ENCODE data around the gene MSRB1.

The MSRB1 gene

GRCh38 chr16:1991135-1991551 lies 48.1 kb upstream of the MSRB1 start:
- no peak overlapping the region for H3K4me2 ChIP-seq (ENCODE audit: insufficient read depth, low read length)
- no peak overlapping the region for H2AFZ ChIP-seq (ENCODE audit: low read depth, low read length)
- no peaks in the 10 kb centered on the region for H4K20me1 ChIP-seq (ENCODE audit: insufficient read depth, low read length)
- ATAC-seq (ENCODE audit: insufficient read depth, low read depth) (no peak), DNase-seq (no peak)
- no peak overlapping the region for H3K9ac ChIP-seq (ENCODE audit: low read depth, low read length)
- H3K36me3 ChIP-seq (ENCODE audit: insufficient read depth, low read length): peaks cover 4% of the 10 kb centered on the region
- H3K9me3 ChIP-seq (ENCODE audit: insufficient read depth, low read length, severe bottlenecking): no peaks in the 10 kb centered on the region
- H3K79me2 ChIP-seq (ENCODE audit: insufficient read depth, low read length): no peaks in the 10 kb centered on the region
- H3K4me1 ChIP-seq (ENCODE audit: insufficient read depth, low read length): no peaks in the 10 kb centered on the region
- no peak overlapping the region for H3K27ac ChIP-seq (ENCODE audit: low read length)
- no peak for TF ChIP-seq EZH2 (IDR thresholded peaks at IDR 0.05; ENCODE audit: borderline replicate concordance, low read depth, low read length, severe bottlenecking)
- no peak for TF ChIP-seq CTCF (IDR thresholded peaks at IDR 0.05; ENCODE audit: borderline replicate concordance, extremely low read depth, low read length, poor library complexity, severe bottlenecking)
- no peak overlapping the region for H3K4me3 ChIP-seq (ENCODE audit: low read depth in 1 of 2, low read length in 2 of 2)
- no peaks in the 10 kb centered on the region for H3K27me3 ChIP-seq (ENCODE audit: insufficient read depth, low read length, poor library complexity)

- no peak overlapping the region for H3K4me2 ChIP-seq (ENCODE audit: insufficient read depth, low read length)
- H3K4me3 ChIP-seq (ENCODE audit: low read depth in 1 of 2, low read length in 2 of 2): no peak overlapping the region
- H4K20me1 ChIP-seq (ENCODE audit: insufficient read depth, low read length): no peaks in the 10 kb centered on the region
- no peaks in the 10 kb centered on the region for H3K27me3 ChIP-seq (ENCODE audit: insufficient read depth, low read length, poor library complexity)
- no peaks in the 10 kb centered on the region for H3K79me2 ChIP-seq (ENCODE audit: insufficient read depth, low read length)
- no peak overlapping the region for H2AFZ ChIP-seq (ENCODE audit: low read depth, low read length)
- no peaks in the 10 kb centered on the region for H3K9me3 ChIP-seq (ENCODE audit: insufficient read depth, low read length, severe bottlenecking)
- ATAC-seq (ENCODE audit: insufficient read depth, low read depth) (no peak), DNase-seq (no peak)
- H3K4me1 ChIP-seq (ENCODE audit: insufficient read depth, low read length): peaks cover under 1% of the 10 kb centered on the region; the same call in 1 of the 2 replicates
- peaks cover 9% of the 10 kb centered on the region for H3K36me3 ChIP-seq (ENCODE audit: insufficient read depth, low read length)
- no peak for TF ChIP-seq EZH2 (IDR thresholded peaks at IDR 0.05; ENCODE audit: borderline replicate concordance, low read depth, low read length, severe bottlenecking)
- no peak for TF ChIP-seq CTCF (IDR thresholded peaks at IDR 0.05; ENCODE audit: borderline replicate concordance, extremely low read depth, low read length, poor library complexity, severe bottlenecking)
- no peak overlapping the region for H3K9ac ChIP-seq (ENCODE audit: low read depth, low read length)
- H3K27ac ChIP-seq (ENCODE audit: low read length): no peak overlapping the region
Measured at GRCh38 chr16:1990351-1991134, 47.5 kb upstream of the MSRB1 start.

GRCh38 chr16:1990101-1990350 lies 47.0 kb upstream of the MSRB1 start:
- no peak overlapping the region for H3K4me2 ChIP-seq (ENCODE audit: insufficient read depth, low read length)

More at GRCh38 chr16:1990101-1990350, 47.0 kb upstream of the MSRB1 start:
- H4K20me1 ChIP-seq (ENCODE audit: insufficient read depth, low read length): no peaks in the 10 kb centered on the region
- H3K9me3 ChIP-seq (ENCODE audit: insufficient read depth, low read length, severe bottlenecking): no peaks in the 10 kb centered on the region
- no peak overlapping the region for H3K9ac ChIP-seq (ENCODE audit: low read depth, low read length)
- peaks cover 13% of the 10 kb centered on the region for H3K36me3 ChIP-seq (ENCODE audit: insufficient read depth, low read length)
- no peaks in the 10 kb centered on the region for H3K27me3 ChIP-seq (ENCODE audit: insufficient read depth, low read length, poor library complexity)
- no peak overlapping the region for H3K4me3 ChIP-seq (ENCODE audit: low read depth in 1 of 2, low read length in 2 of 2)
- no peak overlapping the region for H2AFZ ChIP-seq (ENCODE audit: low read depth, low read length)
- H3K27ac ChIP-seq (ENCODE audit: low read length): no peak overlapping the region
- ATAC-seq (ENCODE audit: insufficient read depth, low read depth): no peak
- no peak for DNase-seq
- H3K79me2 ChIP-seq (ENCODE audit: insufficient read depth, low read length): peaks cover 3% of the 10 kb centered on the region
- TF ChIP-seq EZH2 (IDR thresholded peaks at IDR 0.05; ENCODE audit: borderline replicate concordance, low read depth, low read length, severe bottlenecking) (no peak), CTCF (IDR thresholded peaks at IDR 0.05; ENCODE audit: borderline replicate concordance, extremely low read depth, low read length, poor library complexity, severe bottlenecking) (no peak)
- peaks cover 6% of the 10 kb centered on the region for H3K4me1 ChIP-seq (ENCODE audit: insufficient read depth, low read length)
